Left ventricle myocardium inferior (tissue), 1 donor: Measurements from ENCODE around the gene GALNT15. TPM values are rescaled to one million over a fixed set of nuclear protein-coding genes. Genes with fewer than 3 reads are reported as not detected.

ENCODE experiments used
- DNase-seq: peaks from one replicate; pipeline ENCODE4 v3.0.0-alpha.2; 2020
- H3K27ac ChIP-seq: fragments of 200-600 bp; replicated peaks from 2 replicates; pipeline ENCODE4 v1.8.0; 2021
- H3K27me3 ChIP-seq: fragments of 200-600 bp; 2 replicates; pipeline ENCODE4 v1.8.0; 2021; ENCODE audit warnings: low read depth
- H3K36me3 ChIP-seq: fragments of 200-600 bp; 2 replicates; pipeline ENCODE4 v1.8.0; 2021
- H3K4me1 ChIP-seq: fragments of 200-600 bp; 2 replicates; pipeline ENCODE4 v1.8.0; 2021
- H3K4me3 ChIP-seq: fragments of 200-600 bp; 2 replicates; pipeline ENCODE4 v1.8.0; 2021; ENCODE audit warnings: mild to moderate bottlenecking, moderate library complexity
- H3K9me3 ChIP-seq: fragments of 200-600 bp; replicated peaks from 2 replicates; pipeline ENCODE4 v1.8.0; 2021
- intact Hi-C: fragments of 100-400 bp; cut with micrococcal nuclease; formaldehyde crosslinking; loops from one replicate; pipeline ENCODE4 v1.11.0; 2022
- total RNA-seq: library from RNA; stranded (reverse); fragmentation: NEBNext Ultra II Directional; extraction: Animal tissue kit (Norgen Biotek cat#: 25700); gene quantifications from one replicate; pipeline ENCODE4 v1.2.1, GENCODE V29; 2021
- TF ChIP-seq, protein P1 (sequence below): fragments of 200-600 bp; IDR thresholded peaks from 2 replicates; pipeline ENCODE4 v1.8.0; 2021; ENCODE audit warnings: antibody characterized with exemption, mild to moderate bottlenecking, borderline replicate concordance
- donor health status: DM: no; HTN: yes; CAD: no; lungs with severe emphysema.

Gene GALNT15
- total RNA-seq, 1 donor from 2014 or later, result 6.6 TPM

DNA sequence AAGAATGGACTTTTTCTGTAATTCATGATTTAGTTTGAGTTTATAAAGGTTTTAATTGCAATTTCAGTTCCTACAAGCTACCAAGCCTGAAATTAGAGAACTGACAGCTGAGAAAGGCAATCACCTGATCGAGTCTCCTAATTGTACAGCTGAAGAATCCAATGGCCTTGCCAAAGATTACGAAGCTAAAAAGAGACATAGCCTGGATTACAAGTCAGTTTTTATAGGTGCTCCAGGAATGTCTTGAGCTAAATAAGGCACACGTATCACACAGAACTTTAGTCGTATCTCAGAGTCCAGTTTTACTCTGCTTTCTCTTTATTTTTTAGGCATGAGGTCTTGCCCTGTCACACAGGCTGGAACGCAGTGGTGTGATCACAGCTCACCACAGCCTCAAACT is 83.7 kb downstream of the GALNT15 start:
- Histone ChIP-seq H3K36me3 (peaks cover 22% of the 10 kb centered on the region), H3K27ac (peak overlapping the region; percentile 7)
- intact Hi-C loops, result no loop called here

DNA sequence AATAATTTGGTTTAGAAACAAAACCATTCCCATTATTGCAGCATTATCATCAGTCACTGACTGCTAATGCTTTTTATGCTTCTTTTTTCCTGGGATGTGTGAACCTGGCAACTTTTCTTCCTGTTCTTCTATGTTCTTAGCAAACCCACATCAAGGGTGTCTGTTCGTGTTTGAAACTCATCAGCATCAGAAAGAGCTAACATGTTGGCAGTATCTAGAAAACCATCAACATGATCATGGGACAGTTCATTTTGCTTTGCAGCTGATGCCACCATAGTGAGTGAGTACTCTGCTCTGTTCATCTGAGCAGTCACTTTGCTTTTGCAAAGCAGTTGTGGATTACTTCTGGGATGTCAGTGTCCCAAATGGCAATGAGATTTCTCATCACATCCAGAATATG is 84.4 kb downstream of the GALNT15 start:
- Histone ChIP-seq H3K9me3 (no peaks in the 10 kb centered on the region), H3K4me1 (peaks cover 31% of the 10 kb centered on the region), H3K36me3 (peaks cover 22% of the 10 kb centered on the region), H3K27me3 (no peaks in the 10 kb centered on the region), H3K4me3 (no peak overlapping the region), H3K27ac (no peak overlapping the region)
- DNase-seq, result no peak
- TF ChIP-seq, protein P1, sequence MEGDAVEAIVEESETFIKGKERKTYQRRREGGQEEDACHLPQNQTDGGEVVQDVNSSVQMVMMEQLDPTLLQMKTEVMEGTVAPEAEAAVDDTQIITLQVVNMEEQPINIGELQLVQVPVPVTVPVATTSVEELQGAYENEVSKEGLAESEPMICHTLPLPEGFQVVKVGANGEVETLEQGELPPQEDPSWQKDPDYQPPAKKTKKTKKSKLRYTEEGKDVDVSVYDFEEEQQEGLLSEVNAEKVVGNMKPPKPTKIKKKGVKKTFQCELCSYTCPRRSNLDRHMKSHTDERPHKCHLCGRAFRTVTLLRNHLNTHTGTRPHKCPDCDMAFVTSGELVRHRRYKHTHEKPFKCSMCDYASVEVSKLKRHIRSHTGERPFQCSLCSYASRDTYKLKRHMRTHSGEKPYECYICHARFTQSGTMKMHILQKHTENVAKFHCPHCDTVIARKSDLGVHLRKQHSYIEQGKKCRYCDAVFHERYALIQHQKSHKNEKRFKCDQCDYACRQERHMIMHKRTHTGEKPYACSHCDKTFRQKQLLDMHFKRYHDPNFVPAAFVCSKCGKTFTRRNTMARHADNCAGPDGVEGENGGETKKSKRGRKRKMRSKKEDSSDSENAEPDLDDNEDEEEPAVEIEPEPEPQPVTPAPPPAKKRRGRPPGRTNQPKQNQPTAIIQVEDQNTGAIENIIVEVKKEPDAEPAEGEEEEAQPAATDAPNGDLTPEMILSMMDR, result no peak
- intact Hi-C loops, result no loop called here

More for the DNA sequence above, 83.7 kb downstream of the GALNT15 start:
- no peaks in the 10 kb centered on the region for H3K27me3 ChIP-seq
- H3K4me3 ChIP-seq, result no peak overlapping the region
- TF ChIP-seq, protein P1, result no peak
- no peak for DNase-seq
- no peaks in the 10 kb centered on the region for H3K9me3 ChIP-seq
- peaks cover 28% of the 10 kb centered on the region for H3K4me1 ChIP-seq

DNA sequence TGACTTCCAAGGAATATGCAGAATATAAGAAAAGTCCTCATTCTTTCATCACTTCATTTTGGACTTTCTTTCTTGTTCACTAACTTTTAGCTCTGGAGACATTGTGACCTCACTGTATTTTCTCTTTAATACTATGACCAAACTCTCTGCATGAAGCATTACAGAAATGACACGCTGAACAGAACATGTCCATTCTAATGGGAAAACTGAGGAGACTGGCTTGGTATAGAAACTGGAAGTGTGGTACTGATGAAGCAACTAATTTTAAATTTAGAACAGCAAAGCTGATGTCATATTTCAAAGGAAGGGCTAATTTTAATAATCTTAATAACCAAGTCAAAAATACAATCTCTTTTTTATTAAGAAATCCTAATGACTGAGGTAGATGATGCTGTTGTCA is 85.6 kb downstream of the GALNT15 start:
- Histone ChIP-seq H3K36me3 (peaks cover 22% of the 10 kb centered on the region), H3K4me1 (peaks cover 40% of the 10 kb centered on the region), H3K9me3 (no peaks in the 10 kb centered on the region), H3K27me3 (no peaks in the 10 kb centered on the region), H3K27ac (no peak overlapping the region), H3K4me3 (no peak overlapping the region)
- TF ChIP-seq, protein P1, result no peak
- no peak for DNase-seq
- intact Hi-C loops, result no loop called here

DNA sequence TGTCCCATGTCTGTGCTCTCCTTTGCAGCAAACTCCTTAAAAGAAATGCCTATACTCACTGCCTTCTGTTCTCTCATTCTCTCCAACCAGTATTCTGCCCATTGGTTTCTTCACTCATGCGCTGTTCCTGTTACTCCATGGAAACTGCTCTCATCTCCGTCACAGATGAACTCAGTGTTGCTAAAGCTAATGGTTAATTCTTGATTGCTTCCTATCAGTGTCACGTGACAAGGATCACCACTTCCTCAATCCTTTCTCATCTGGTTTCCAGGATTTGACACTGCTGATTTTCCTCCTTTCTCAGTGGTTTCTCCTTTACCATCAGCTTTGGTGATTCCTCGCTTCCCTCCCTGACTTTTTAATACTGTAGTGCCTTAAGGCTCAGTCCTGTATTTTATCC is 87.7 kb downstream of the GALNT15 start:
- peaks cover 60% of the 10 kb centered on the region for H3K4me1 ChIP-seq
- TF ChIP-seq, protein P1, result no peak
- H3K27me3 ChIP-seq, result no peaks in the 10 kb centered on the region
- H3K36me3 ChIP-seq, result peaks cover 22% of the 10 kb centered on the region
- intact Hi-C loops, result no loop called here
- no peak overlapping the region for H3K27ac ChIP-seq
- H3K4me3 ChIP-seq, result no peak overlapping the region
- H3K9me3 ChIP-seq, result no peaks in the 10 kb centered on the region
- no peak for DNase-seq

DNA sequence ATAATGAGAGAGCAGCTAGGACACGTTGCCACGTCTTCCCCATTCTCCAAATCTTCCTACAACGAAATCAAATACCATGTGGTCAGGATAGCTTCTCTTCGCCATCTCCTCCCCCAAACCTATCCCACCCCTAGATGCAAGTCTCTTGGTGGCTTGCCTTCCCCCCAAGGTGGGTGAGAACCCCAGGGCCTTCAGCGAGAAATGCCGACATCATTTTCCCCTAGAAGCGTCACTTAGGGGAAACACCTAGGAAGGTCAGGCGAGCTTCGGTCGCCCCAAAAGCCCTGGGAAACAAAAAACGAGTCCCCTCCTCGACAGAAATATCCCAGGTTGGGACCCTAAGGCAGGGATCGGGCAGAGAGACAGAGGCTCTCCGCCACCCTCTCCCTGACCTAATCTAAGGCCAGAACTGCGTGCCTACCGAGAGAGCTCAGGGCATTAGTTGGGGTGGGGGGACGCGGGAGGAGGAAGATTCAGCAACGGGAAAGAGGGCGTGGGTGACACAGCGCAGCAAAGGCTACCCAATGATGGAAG is 89.8 kb downstream of the GALNT15 start:
- intact Hi-C loops, result no loop called here
- H3K4me1 ChIP-seq, result peaks cover 65% of the 10 kb centered on the region
- TF ChIP-seq, protein P1, result no peak

More for the DNA sequence above, 89.8 kb downstream of the GALNT15 start:
- Histone ChIP-seq H3K27me3 (no peaks in the 10 kb centered on the region), H3K36me3 (peaks cover 17% of the 10 kb centered on the region), H3K4me3 (peak overlapping the region; percentile 92), H3K9me3 (no peaks in the 10 kb centered on the region), H3K27ac (peak overlapping the region; percentile 96)
- DNase-seq, result no peak
